ENCODE results near the gene FURIN.
"Not testable (repeated sequence)": the region's sequence is repeated elsewhere in the genome, so short reads cannot be mapped to it uniquely, and the experiment has no call there.

Gene FURIN

GRCh38 chr15:90845201-90845949, 23.0 kb upstream of the FURIN start:
- no peak for TF ChIP-seq CTCF (IDR thresholded peaks at IDR 0.05; ENCODE audit: borderline replicate concordance, insufficient read depth, low read depth, low read length)
- no peak overlapping the region for H3K4me3 ChIP-seq (ENCODE audit: low read depth, low read length)

GRCh38 chr15:90849424-90849823, 19.0 kb upstream of the FURIN start:
- H3K4me3 ChIP-seq (ENCODE audit: low read depth, low read length): not testable (repeated sequence)

GRCh38 chr15:90851114-90851513, 17.3 kb upstream of the FURIN start:
- TF ChIP-seq CTCF (IDR thresholded peaks at IDR 0.05; ENCODE audit: borderline replicate concordance, insufficient read depth, low read depth, low read length): no peak
- no peak overlapping the region for H3K4me3 ChIP-seq (ENCODE audit: low read depth, low read length)

GRCh38 chr15:90851940-90852339, 16.4 kb upstream of the FURIN start:
- H3K4me3 ChIP-seq (ENCODE audit: low read depth, low read length): no peak overlapping the region
- no peak for TF ChIP-seq CTCF (IDR thresholded peaks at IDR 0.05; ENCODE audit: borderline replicate concordance, insufficient read depth, low read depth, low read length)

- TF ChIP-seq CTCF (IDR thresholded peaks at IDR 0.05; ENCODE audit: borderline replicate concordance, insufficient read depth, low read depth, low read length): no peak
- no peak overlapping the region for H3K4me3 ChIP-seq (ENCODE audit: low read depth, low read length)
Measured at GRCh38 chr15:90855139-90855538, 13.2 kb upstream of the FURIN start.

GRCh38 chr15:90857337-90857736, 11.1 kb upstream of the FURIN start:
- no peak for TF ChIP-seq CTCF (IDR thresholded peaks at IDR 0.05; ENCODE audit: borderline replicate concordance, insufficient read depth, low read depth, low read length)
- H3K4me3 ChIP-seq (ENCODE audit: low read depth, low read length): no peak overlapping the region

GRCh38 chr15:90857883-90858443, 10.4 kb upstream of the FURIN start:
- H3K4me3 ChIP-seq (ENCODE audit: low read depth, low read length): no peak overlapping the region
- no peak for TF ChIP-seq CTCF (IDR thresholded peaks at IDR 0.05; ENCODE audit: borderline replicate concordance, insufficient read depth, low read depth, low read length)

Measured in GM12875 (cell line).